Measurements from ENCODE around the gene ZNRF3.
"Not testable (repeated sequence)": the region's sequence is repeated elsewhere in the genome, so short reads cannot be mapped to it uniquely, and the experiment has no call there.

The ZNRF3 gene

GRCh38 chr22:29072193-29072978 lies 189.0 kb downstream of the ZNRF3 start:
- DNase-seq: peak; percentile 74

- no peak for DNase-seq
Measured at GRCh38 chr22:29072979-29073617, 189.7 kb downstream of the ZNRF3 start, which contains the start of gene KREMEN1. TSS of gene KREMEN1 (plus strand) at chr22:29073035. CDS start at chr22:29073131, 96 bp downstream.

GRCh38 chr22:29073618-29074275 lies 190.4 kb downstream of the ZNRF3 start:
- peak; percentile 27 for DNase-seq

- DNase-seq: no peak
Measured at GRCh38 chr22:29074276-29074772, 191.0 kb downstream of the ZNRF3 start.

GRCh38 chr22:29078036-29078868 lies 194.9 kb downstream of the ZNRF3 start:
- DNase-seq: no peak

- no peak for DNase-seq
Measured at GRCh38 chr22:29078869-29079207, 195.5 kb downstream of the ZNRF3 start.

- DNase-seq: no peak
Measured at GRCh38 chr22:29079218-29079901, 196.0 kb downstream of the ZNRF3 start.

- no peak for DNase-seq
Measured at GRCh38 chr22:29080106-29080975, 197.0 kb downstream of the ZNRF3 start.

GRCh38 chr22:29081517-29082236 lies 198.3 kb downstream of the ZNRF3 start:
- no peak for DNase-seq

GRCh38 chr22:29082826-29083545 lies 199.6 kb downstream of the ZNRF3 start:
- DNase-seq: no peak

- DNase-seq: not testable (repeated sequence)
Measured at GRCh38 chr22:29083576-29083932, 200.2 kb downstream of the ZNRF3 start.

GRCh38 chr22:29083933-29084591 lies 200.7 kb downstream of the ZNRF3 start:
- no peak for DNase-seq

GRCh38 chr22:29087012-29087411 lies 203.6 kb downstream of the ZNRF3 start:
- no peak for DNase-seq

- DNase-seq: no peak
Measured at GRCh38 chr22:29088809-29089208, 205.4 kb downstream of the ZNRF3 start.

- DNase-seq: no peak
Measured at GRCh38 chr22:29089507-29089906, 206.1 kb downstream of the ZNRF3 start.

- no peak for DNase-seq
Measured at GRCh38 chr22:29090039-29090438, 206.7 kb downstream of the ZNRF3 start.

GRCh38 chr22:29092243-29092642 lies 208.9 kb downstream of the ZNRF3 start:
- DNase-seq: no peak

GRCh38 chr22:29093030-29093429 lies 209.7 kb downstream of the ZNRF3 start:
- no peak for DNase-seq
